Occipital lobe (tissue), 2 donors: Measurements from ENCODE around the gene HPS3. TPM values are rescaled to one million over a fixed set of nuclear protein-coding genes. Genes with fewer than 3 reads are reported as not detected.

Source experiments
- small RNA-seq: library from RNA; depleted of rRNA; stranded (forward); fragments of <200 nt; gene quantifications from one replicate; pipeline ENCODE3, GENCODE V24; 2014
- total RNA-seq: library from RNA; depleted of rRNA; stranded (reverse); fragments of >200 nt; gene quantifications from one replicate; pipeline ENCODE4 v1.2.3, GENCODE V29; 2014

Gene HPS3
- total RNA-seq, 1 donor from 2014 or later = 29.0 TPM

Small RNA genes within 50 kb of the gene (small RNA-seq; reads per million reads assigned to genes)
- not detected for gene RF00019

Other genes with a start within 250 kb of the HPS3 start
- gene GYG1, start 138.1 kb upstream of the HPS3 start, total RNA-seq = 5.1 TPM
- 115 TPM for gene HLTF, start 43.1 kb upstream of the HPS3 start, total RNA-seq
- gene CP, start 92.2 kb downstream of the HPS3 start, total RNA-seq = 1.7 TPM
- gene TM4SF18, start 204.0 kb downstream of the HPS3 start, total RNA-seq = 5.6 TPM
- gene TM4SF1, start 248.0 kb downstream of the HPS3 start, total RNA-seq = 18.2 TPM